Fibroblast of peridontal ligament (primary cell): ENCODE measurements around the gene ZGPAT.

Experiments
- DNase-seq: peaks from one replicate; pipeline ENCODE4 v3.0.0-alpha.2; 2010; ENCODE audit errors: extremely low read depth

ZGPAT gene

GRCh38 chr20:63692436-63693082 is 15.3 kb upstream of the ZGPAT start:
- no peak for DNase-seq

- DNase-seq: no peak
These were observed 14.6 kb upstream of the ZGPAT start for GRCh38 chr20:63693083-63693732.

- no peak for DNase-seq
These were observed 13.9 kb upstream of the ZGPAT start for GRCh38 chr20:63693733-63694583.

GRCh38 chr20:63694584-63695423 is 13.0 kb upstream of the ZGPAT start:
- DNase-seq: no peak

- no peak for DNase-seq
These were observed 12.2 kb upstream of the ZGPAT start for GRCh38 chr20:63695424-63696305.

- DNase-seq: no peak
These were observed 11.6 kb upstream of the ZGPAT start for GRCh38 chr20:63696306-63696627.

GRCh38 chr20:63696628-63697356 is 11.0 kb upstream of the ZGPAT start, which contains the start of gene TNFRSF6B:
TSS of gene TNFRSF6B (plus strand) at chr20:63696652. CDS start at chr20:63696768, 116 bp downstream.
- DNase-seq: no peak

GRCh38 chr20:63697357-63697867 is 10.4 kb upstream of the ZGPAT start:
- DNase-seq: no peak

- DNase-seq: no peak
These were observed 9.8 kb upstream of the ZGPAT start for GRCh38 chr20:63697868-63698545.

- peak; percentile 75 for DNase-seq
These were observed 8.9 kb upstream of the ZGPAT start for GRCh38 chr20:63698739-63699465.

GRCh38 chr20:63699466-63700198 is 8.2 kb upstream of the ZGPAT start:
- DNase-seq: no peak

- no peak for DNase-seq
These were observed 7.4 kb upstream of the ZGPAT start for GRCh38 chr20:63700199-63701050.

- DNase-seq: no peak
These were observed 6.8 kb upstream of the ZGPAT start for GRCh38 chr20:63701051-63701328.

- no peak for DNase-seq
These were observed 6.4 kb upstream of the ZGPAT start for GRCh38 chr20:63701329-63702035.

- DNase-seq: no peak
These were observed 5.7 kb upstream of the ZGPAT start for GRCh38 chr20:63702036-63702665.
